ENCODE data around the gene TMIGD1. TPM values are rescaled to one million over a fixed set of nuclear protein-coding genes. Genes with fewer than 3 reads are reported as not detected.
"Not testable (repeated sequence)": the region's sequence is repeated elsewhere in the genome, so short reads cannot be mapped to it uniquely, and the experiment has no call there.

The TMIGD1 gene
- total RNA-seq, 1 donor = not detected

GRCh38 chr17:30358055-30358760, 24.4 kb upstream of the TMIGD1 start:
- DNase-seq (ENCODE audit: low read depth) = no peak

GRCh38 chr17:30357476-30357875, 23.6 kb upstream of the TMIGD1 start:
- no peak overlapping the region for H3K4me3 ChIP-seq (ENCODE audit: low read depth, low read length)
- TF ChIP-seq, protein P1, sequence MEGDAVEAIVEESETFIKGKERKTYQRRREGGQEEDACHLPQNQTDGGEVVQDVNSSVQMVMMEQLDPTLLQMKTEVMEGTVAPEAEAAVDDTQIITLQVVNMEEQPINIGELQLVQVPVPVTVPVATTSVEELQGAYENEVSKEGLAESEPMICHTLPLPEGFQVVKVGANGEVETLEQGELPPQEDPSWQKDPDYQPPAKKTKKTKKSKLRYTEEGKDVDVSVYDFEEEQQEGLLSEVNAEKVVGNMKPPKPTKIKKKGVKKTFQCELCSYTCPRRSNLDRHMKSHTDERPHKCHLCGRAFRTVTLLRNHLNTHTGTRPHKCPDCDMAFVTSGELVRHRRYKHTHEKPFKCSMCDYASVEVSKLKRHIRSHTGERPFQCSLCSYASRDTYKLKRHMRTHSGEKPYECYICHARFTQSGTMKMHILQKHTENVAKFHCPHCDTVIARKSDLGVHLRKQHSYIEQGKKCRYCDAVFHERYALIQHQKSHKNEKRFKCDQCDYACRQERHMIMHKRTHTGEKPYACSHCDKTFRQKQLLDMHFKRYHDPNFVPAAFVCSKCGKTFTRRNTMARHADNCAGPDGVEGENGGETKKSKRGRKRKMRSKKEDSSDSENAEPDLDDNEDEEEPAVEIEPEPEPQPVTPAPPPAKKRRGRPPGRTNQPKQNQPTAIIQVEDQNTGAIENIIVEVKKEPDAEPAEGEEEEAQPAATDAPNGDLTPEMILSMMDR (IDR thresholded peaks at IDR 0.05; ENCODE audit: insufficient read depth, low read length) = no peak
- DNase-seq (ENCODE audit: low read depth) = no peak

More at GRCh38 chr17:30358055-30358760, 24.4 kb upstream of the TMIGD1 start:
- H3K4me3 ChIP-seq (ENCODE audit: low read depth, low read length) = no peak overlapping the region
- TF ChIP-seq, protein P1 (IDR thresholded peaks at IDR 0.05; ENCODE audit: insufficient read depth, low read length) = no peak

DNA sequence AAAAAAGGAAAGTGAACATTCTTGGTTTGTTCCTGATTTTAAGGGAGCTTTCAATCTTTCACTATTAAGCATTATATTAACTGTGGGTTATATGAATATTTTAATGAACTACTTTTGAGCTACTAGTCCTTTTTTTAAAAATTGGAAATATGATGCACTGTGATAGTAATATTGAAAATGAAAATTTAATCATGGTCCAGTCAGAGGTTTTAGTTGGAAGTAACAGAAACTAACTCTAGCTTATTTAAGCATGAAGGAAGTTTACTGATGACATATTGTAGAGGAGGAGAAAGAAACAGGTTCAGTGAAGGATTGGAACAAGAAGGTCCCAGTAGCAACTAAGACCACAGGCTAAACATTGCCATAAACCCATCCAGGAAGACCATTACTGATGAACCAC, 20.8 kb upstream of the TMIGD1 start:
- TF ChIP-seq, protein P1 (IDR thresholded peaks at IDR 0.05; ENCODE audit: insufficient read depth, low read length) = no peak
- no peak for DNase-seq (ENCODE audit: low read depth)
- no peak overlapping the region for H3K4me3 ChIP-seq (ENCODE audit: low read depth, low read length)

GRCh38 chr17:30352240-30352814, 18.5 kb upstream of the TMIGD1 start:
- no peak for DNase-seq (ENCODE audit: low read depth)
- TF ChIP-seq, protein P1 (IDR thresholded peaks at IDR 0.05; ENCODE audit: insufficient read depth, low read length) = no peak
- no peak overlapping the region for H3K4me3 ChIP-seq (ENCODE audit: low read depth, low read length)

DNA sequence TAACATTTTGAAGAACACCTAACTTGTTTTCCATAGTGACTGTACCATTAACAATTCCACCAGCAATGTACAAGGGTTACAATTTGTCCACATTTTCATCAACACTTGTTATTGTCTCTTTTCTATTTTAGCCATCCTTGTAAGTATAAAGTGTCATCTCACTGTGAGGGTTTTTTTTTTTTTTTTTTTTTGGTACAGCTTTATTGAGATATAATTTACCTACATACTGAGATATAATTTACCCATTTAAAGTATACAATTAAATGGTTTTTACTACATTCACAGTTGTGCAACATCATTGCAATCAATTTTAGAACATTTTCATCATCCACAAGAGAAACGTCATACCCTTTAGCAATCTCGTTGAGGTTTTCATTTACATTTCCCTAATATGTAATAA, 17.9 kb upstream of the TMIGD1 start:
- no peak for DNase-seq (ENCODE audit: low read depth)
- TF ChIP-seq, protein P1 (IDR thresholded peaks at IDR 0.05; ENCODE audit: insufficient read depth, low read length) = no peak
- H3K4me3 ChIP-seq (ENCODE audit: low read depth, low read length) = no peak overlapping the region

DNA sequence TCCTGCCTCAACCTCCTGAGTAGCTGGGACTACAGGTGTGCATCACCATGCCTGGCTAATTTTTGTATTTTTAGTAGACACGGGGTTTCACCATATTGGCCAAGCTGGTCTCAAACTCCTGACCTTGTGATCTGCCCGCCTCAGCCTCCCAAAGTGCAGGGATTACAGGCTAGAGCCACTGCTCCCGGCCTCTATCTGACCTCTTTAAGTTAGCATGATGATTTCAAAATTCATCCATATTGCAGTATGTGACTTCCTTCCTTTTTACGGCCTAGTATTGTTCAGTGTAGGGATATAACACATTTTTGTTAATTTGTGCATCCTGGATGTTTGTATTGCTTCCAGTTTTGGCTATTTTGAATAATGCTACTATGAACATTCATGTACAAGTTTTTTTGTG, 17.4 kb upstream of the TMIGD1 start:
- DNase-seq (ENCODE audit: low read depth); H3K4me3 ChIP-seq (ENCODE audit: low read depth, low read length): not testable (repeated sequence)

GRCh38 chr17:30349252-30349651, 15.4 kb upstream of the TMIGD1 start:
- H3K4me3 ChIP-seq (ENCODE audit: low read depth, low read length) = no peak overlapping the region
- TF ChIP-seq, protein P1 (IDR thresholded peaks at IDR 0.05; ENCODE audit: insufficient read depth, low read length) = no peak
- DNase-seq (ENCODE audit: low read depth) = no peak

Data from fibroblast of the aortic adventitia (primary cell).